MM.1S (cell line): ENCODE measurements around the gene PLCG1.
A peak's percentile ranks its signal among the peaks of the same experiment; 100 is the strongest.

Experiments
- DNase-seq: peaks from one replicate; pipeline ENCODE4 v3.0.0-alpha.2; 2015
- H2AFZ ChIP-seq: fragments of 300-600 bp; sonication (generic); 2 replicates; pipeline ENCODE4 v1.6.0; 2016; ENCODE audit warnings: antibody characterized with exemption, low read length
- H3F3A ChIP-seq: fragments of 300-600 bp; sonication (generic); 2 replicates; pipeline ENCODE4 v1.6.1; 2016; ENCODE audit warnings: mild to moderate bottlenecking, antibody characterized with exemption, low read length, moderate library complexity, mixed read lengths; ENCODE audit not compliant: insufficient read depth
- H3K27ac ChIP-seq: fragments of 300-600 bp; sonication (generic); 2 replicates; pipeline ENCODE4 v1.5.1; 2016; ENCODE audit warnings: mild to moderate bottlenecking, low read length
- H3K27me3 ChIP-seq: fragments of 300-600 bp; sonication (generic); replicated peaks from 2 replicates; pipeline ENCODE4 v1.6.0; 2016; ENCODE audit warnings: low read length; ENCODE audit not compliant: insufficient read depth
- H3K36me3 ChIP-seq: fragments of 300-600 bp; sonication (generic); replicated peaks from 2 replicates; pipeline ENCODE4 v1.6.1; 2016; ENCODE audit warnings: mild to moderate bottlenecking, low read length, mixed read lengths; ENCODE audit not compliant: insufficient read depth
- H3K4me1 ChIP-seq: fragments of 300-600 bp; sonication (generic); 2 replicates; pipeline ENCODE4 v1.6.1; 2016; ENCODE audit warnings: low read length, mixed read lengths
- H3K4me2 ChIP-seq: fragments of 300-600 bp; sonication (generic); 2 replicates; pipeline ENCODE4 v1.6.0; 2016; ENCODE audit warnings: low read depth, low read length
- H3K4me3 ChIP-seq: fragments of 300-600 bp; sonication (generic); 2 replicates; pipeline ENCODE4 v1.5.1; 2016; ENCODE audit warnings: low read length, mixed read lengths
- H3K79me2 ChIP-seq: fragments of 300-600 bp; sonication (generic); 2 replicates; pipeline ENCODE4 v1.6.1; 2016; ENCODE audit warnings: mixed run types, low read length, mixed read lengths
- H3K9ac ChIP-seq: fragments of 300-600 bp; sonication (generic); 2 replicates; pipeline ENCODE4 v1.6.1; 2016; ENCODE audit warnings: low read length, mixed read lengths
- H3K9me2 ChIP-seq: fragments of 300-600 bp; sonication (generic); replicated peaks from 2 replicates; pipeline ENCODE4 v1.6.1; 2016; ENCODE audit warnings: mild to moderate bottlenecking, low read length, mixed read lengths; ENCODE audit not compliant: insufficient read depth
- H3K9me3 ChIP-seq: fragments of 300-600 bp; sonication (generic); replicated peaks from 2 replicates; pipeline ENCODE4 v1.6.1; 2016; ENCODE audit warnings: mild to moderate bottlenecking, low read length, mixed read lengths; ENCODE audit not compliant: insufficient read depth
- H4K20me1 ChIP-seq: fragments of 300-600 bp; sonication (generic); 2 replicates; pipeline ENCODE4 v1.6.1; 2016; ENCODE audit warnings: mild to moderate bottlenecking, low read length, moderate library complexity, mixed read lengths; ENCODE audit not compliant: insufficient read depth
- EZH2 ChIP-seq: fragments of 300-600 bp; sonication (generic); optimal IDR thresholded peaks from 2 replicates; pipeline ENCODE3; 2017; ENCODE audit warnings: low read depth, mild to moderate bottlenecking, antibody characterized with exemption, low read length, mixed read lengths
- EZH2phosphoT487 ChIP-seq: fragments of 300-600 bp; sonication (generic); IDR thresholded peaks from 2 replicates; pipeline ENCODE4 v1.6.1; 2018; ENCODE audit warnings: antibody characterized with exemption, low read length
- TF ChIP-seq, protein P1 (sequence below): fragments of 300-600 bp; sonication (generic); IDR thresholded peaks from 2 replicates; pipeline ENCODE4 v1.5.1; 2016; ENCODE audit warnings: antibody characterized with exemption, low read length, mixed read lengths

Gene PLCG1

DNA sequence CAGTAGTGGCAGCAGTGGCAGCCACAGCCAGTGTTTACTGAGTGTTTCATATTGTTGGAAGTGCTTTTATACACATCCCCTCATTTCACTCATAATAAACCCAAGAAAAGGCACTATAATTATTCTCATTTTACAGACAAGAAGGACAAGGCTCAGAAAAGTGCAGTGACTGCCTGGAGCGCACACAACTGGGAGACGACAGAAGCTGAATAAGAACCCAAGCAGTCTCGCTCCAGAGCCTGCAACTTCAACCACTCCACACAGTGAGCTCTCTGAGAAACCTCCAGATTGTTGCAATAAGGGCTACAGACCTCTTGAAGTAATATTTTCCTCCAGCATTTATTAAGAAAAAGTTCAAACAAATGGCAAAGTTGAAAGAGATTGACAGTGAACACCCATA is 76.9 kb downstream of the PLCG1 start:
- H3K9ac ChIP-seq = no peak overlapping the region
- H3K4me3 ChIP-seq = no peak overlapping the region
- TF ChIP-seq EZH2phosphoT487 = no peak
- TF ChIP-seq, protein P1, sequence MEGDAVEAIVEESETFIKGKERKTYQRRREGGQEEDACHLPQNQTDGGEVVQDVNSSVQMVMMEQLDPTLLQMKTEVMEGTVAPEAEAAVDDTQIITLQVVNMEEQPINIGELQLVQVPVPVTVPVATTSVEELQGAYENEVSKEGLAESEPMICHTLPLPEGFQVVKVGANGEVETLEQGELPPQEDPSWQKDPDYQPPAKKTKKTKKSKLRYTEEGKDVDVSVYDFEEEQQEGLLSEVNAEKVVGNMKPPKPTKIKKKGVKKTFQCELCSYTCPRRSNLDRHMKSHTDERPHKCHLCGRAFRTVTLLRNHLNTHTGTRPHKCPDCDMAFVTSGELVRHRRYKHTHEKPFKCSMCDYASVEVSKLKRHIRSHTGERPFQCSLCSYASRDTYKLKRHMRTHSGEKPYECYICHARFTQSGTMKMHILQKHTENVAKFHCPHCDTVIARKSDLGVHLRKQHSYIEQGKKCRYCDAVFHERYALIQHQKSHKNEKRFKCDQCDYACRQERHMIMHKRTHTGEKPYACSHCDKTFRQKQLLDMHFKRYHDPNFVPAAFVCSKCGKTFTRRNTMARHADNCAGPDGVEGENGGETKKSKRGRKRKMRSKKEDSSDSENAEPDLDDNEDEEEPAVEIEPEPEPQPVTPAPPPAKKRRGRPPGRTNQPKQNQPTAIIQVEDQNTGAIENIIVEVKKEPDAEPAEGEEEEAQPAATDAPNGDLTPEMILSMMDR = no peak
- TF ChIP-seq EZH2 = no peak

DNA sequence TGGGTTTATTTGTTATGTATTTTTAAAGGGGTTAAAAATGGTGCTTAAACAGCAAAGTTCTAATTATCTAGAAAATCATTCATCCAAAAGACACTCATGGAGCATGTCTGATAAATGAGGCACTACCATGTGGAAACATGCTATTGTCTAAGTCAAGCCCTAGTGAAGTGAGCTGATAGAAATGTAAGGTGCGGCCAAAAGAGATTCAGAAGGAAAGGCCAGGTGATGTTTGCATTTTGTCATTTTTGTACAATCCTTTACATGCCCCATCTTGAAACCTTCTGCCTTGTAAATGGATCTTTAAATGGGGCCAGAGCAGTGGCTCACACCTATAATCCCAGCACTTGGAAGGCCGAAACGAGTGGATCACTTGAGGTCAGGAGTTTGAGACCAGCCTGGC is 77.3 kb downstream of the PLCG1 start:
- H3K27ac ChIP-seq = no peak overlapping the region
- no peak for TF ChIP-seq EZH2phosphoT487
- TF ChIP-seq, protein P1 = no peak
- H3K9me3 ChIP-seq = no peaks in the 10 kb centered on the region
- peak overlapping the region; percentile 42; the same call in 1 of the 2 replicates for H3K4me2 ChIP-seq
- H3K27me3 ChIP-seq = no peaks in the 10 kb centered on the region
- H3K9me2 ChIP-seq = no peaks in the 10 kb centered on the region
- H3K36me3 ChIP-seq = no peaks in the 10 kb centered on the region
- H3K79me2 ChIP-seq = peaks cover 11% of the 10 kb centered on the region; the same call in 1 of the 2 replicates
- H3K4me1 ChIP-seq = peaks cover 34% of the 10 kb centered on the region
- H3K4me3 ChIP-seq = no peak overlapping the region
- H3F3A ChIP-seq = peaks cover 13% of the 10 kb centered on the region
- H2AFZ ChIP-seq = no peak overlapping the region
- no peak for DNase-seq
- H3K9ac ChIP-seq = no peak overlapping the region
- H4K20me1 ChIP-seq = no peaks in the 10 kb centered on the region

More for the DNA sequence above, 76.9 kb downstream of the PLCG1 start:
- H3K4me1 ChIP-seq = peaks cover 34% of the 10 kb centered on the region
- no peak for DNase-seq
- H3F3A ChIP-seq = peaks cover 13% of the 10 kb centered on the region
- no peaks in the 10 kb centered on the region for H3K9me2 ChIP-seq
- peak overlapping the region; percentile 42; the same call in 1 of the 2 replicates for H3K4me2 ChIP-seq
- H3K27me3 ChIP-seq = no peaks in the 10 kb centered on the region
- no peaks in the 10 kb centered on the region for H4K20me1 ChIP-seq
- peaks cover 11% of the 10 kb centered on the region; the same call in 1 of the 2 replicates for H3K79me2 ChIP-seq
- H3K36me3 ChIP-seq = no peaks in the 10 kb centered on the region
- peak overlapping the region; percentile 76; the same call in 1 of the 2 replicates for H3K27ac ChIP-seq
- H3K9me3 ChIP-seq = no peaks in the 10 kb centered on the region
- H2AFZ ChIP-seq = no peak overlapping the region

DNA sequence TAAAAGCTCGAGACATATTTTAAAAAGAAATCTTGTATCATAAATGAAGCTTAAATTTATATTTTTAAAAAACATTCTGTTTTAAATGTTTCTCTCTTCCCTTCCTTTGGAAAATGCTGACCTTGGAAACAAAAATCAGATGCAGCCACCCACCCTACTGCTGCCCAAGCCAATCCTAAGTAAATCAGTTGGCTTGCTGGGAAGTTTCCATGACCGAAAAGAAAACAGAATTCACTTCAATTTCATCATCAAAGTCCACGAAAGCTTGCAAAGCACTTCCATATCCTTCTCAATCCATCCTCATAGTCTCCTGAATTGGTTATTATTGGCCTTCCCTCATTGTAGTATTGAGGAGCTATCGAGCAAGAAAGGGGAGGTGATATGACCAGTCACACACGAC is 80.1 kb downstream of the PLCG1 start:
- no peak for DNase-seq
- TF ChIP-seq EZH2phosphoT487 = no peak
- TF ChIP-seq, protein P1 = no peak
- no peak for TF ChIP-seq EZH2
- Histone ChIP-seq H3K27me3 (no peaks in the 10 kb centered on the region), H3K4me2 (no peak overlapping the region), H3K9ac (no peak overlapping the region), H2AFZ (no peak overlapping the region), H3K36me3 (no peaks in the 10 kb centered on the region), H4K20me1 (no peaks in the 10 kb centered on the region), H3K9me2 (no peaks in the 10 kb centered on the region), H3F3A (peaks cover 13% of the 10 kb centered on the region), H3K79me2 (0 out of 2 replicates have a peak, but pooled peaks cover 4% of the 10 kb centered on the region), H3K4me3 (no peak overlapping the region), H3K9me3 (no peaks in the 10 kb centered on the region), H3K4me1 (peaks cover 25% of the 10 kb centered on the region), H3K27ac (no peak overlapping the region)
